H9 (cell line): Measurements from ENCODE around the gene ATRNL1. TPM values are rescaled to one million over a fixed set of nuclear protein-coding genes. Genes with fewer than 3 reads are reported as not detected.

ENCODE experiments used
- DNase-seq: peaks from one replicate; pipeline ENCODE4 v3.0.0-alpha.2; 2017
- H2AFZ ChIP-seq: one replicate; pipeline ENCODE4 v1.6.1; 2013; ENCODE audit warnings: mild to moderate bottlenecking, low read length, control low read depth, moderate library complexity
- H2AK5ac ChIP-seq: 2 replicates; pipeline ENCODE4 v1.6.1; 2013; ENCODE audit warnings: low read length, control low read depth, mixed read lengths; ENCODE audit not compliant: insufficient read length
- H2BK120ac ChIP-seq: one replicate; pipeline ENCODE4 v1.6.1; 2013; ENCODE audit warnings: low read depth, mild to moderate bottlenecking, low read length, control low read depth, inconsistent platforms; ENCODE audit not compliant: poor library complexity, severe bottlenecking
- H2BK12ac ChIP-seq: 2 replicates; pipeline ENCODE4 v1.6.1; 2013; ENCODE audit warnings: low read length, control low read depth, mixed read lengths, low read depth; ENCODE audit not compliant: insufficient read length
- H2BK15ac ChIP-seq: 2 replicates; pipeline ENCODE4 v1.6.1; 2013; ENCODE audit warnings: low read depth, low read length, control low read depth
- H2BK20ac ChIP-seq: one replicate; pipeline ENCODE4 v1.6.1; 2013; ENCODE audit warnings: low read depth, mild to moderate bottlenecking, low read length, control low read depth, inconsistent platforms; ENCODE audit not compliant: poor library complexity, severe bottlenecking
- H2BK5ac ChIP-seq: 2 replicates; pipeline ENCODE4 v1.6.1; 2013; ENCODE audit warnings: low read length, control low read depth, mixed read lengths; ENCODE audit not compliant: insufficient read length
- H3K14ac ChIP-seq: 2 replicates; pipeline ENCODE4 v1.6.1; 2013; ENCODE audit warnings: low read length, control low read depth; ENCODE audit not compliant: insufficient read depth
- H3K18ac ChIP-seq: 2 replicates; pipeline ENCODE4 v1.6.1; 2013; ENCODE audit warnings: low read depth, mild to moderate bottlenecking, mixed read lengths, low read length, control low read depth; ENCODE audit not compliant: insufficient read length
- H3K23ac ChIP-seq: 2 replicates; pipeline ENCODE4 v1.6.1; 2013; ENCODE audit warnings: low read length, control low read depth, mixed read lengths, low read depth; ENCODE audit not compliant: insufficient read length
- H3K23me2 ChIP-seq: 2 replicates; pipeline ENCODE4 v1.6.1; 2013; ENCODE audit warnings: low read depth, mild to moderate bottlenecking, mixed read lengths, low read length, control low read depth; ENCODE audit not compliant: insufficient read length, poor library complexity, severe bottlenecking
- H3K27ac ChIP-seq: 2 replicates; pipeline ENCODE4 v1.5.1; 2013; ENCODE audit warnings: low read length, control low read depth, mixed read lengths, low read depth; ENCODE audit not compliant: insufficient read length
- H3K27me3 ChIP-seq: 2 replicates; pipeline ENCODE4 v1.6.1; 2013; ENCODE audit warnings: low read length, control low read depth, inconsistent platforms; ENCODE audit not compliant: insufficient read depth
- H3K4ac ChIP-seq: 2 replicates; pipeline ENCODE4 v1.6.1; 2013; ENCODE audit warnings: low read depth, mild to moderate bottlenecking, control low read depth, inconsistent platforms, low read length, moderate library complexity
- H3K4me1 ChIP-seq: 2 replicates; pipeline ENCODE4 v1.6.1; 2013; ENCODE audit warnings: low read length, control low read depth, inconsistent platforms; ENCODE audit not compliant: insufficient read depth
- H3K4me2 ChIP-seq: 2 replicates; pipeline ENCODE4 v1.6.1; 2013; ENCODE audit warnings: low read length, control low read depth, mixed read lengths; ENCODE audit not compliant: insufficient read length, insufficient read depth
- H3K56ac ChIP-seq: 2 replicates; pipeline ENCODE4 v1.6.1; 2013; ENCODE audit warnings: low read depth, mild to moderate bottlenecking, mixed read lengths, low read length, control low read depth; ENCODE audit not compliant: insufficient read length
- H3K79me1 ChIP-seq: 2 replicates; pipeline ENCODE4 v1.6.1; 2013; ENCODE audit warnings: low read depth, mild to moderate bottlenecking, moderate library complexity, low read length, control low read depth, inconsistent platforms; ENCODE audit not compliant: insufficient read depth, poor library complexity, severe bottlenecking
- H3K79me2 ChIP-seq: 2 replicates; pipeline ENCODE4 v1.6.1; 2013; ENCODE audit warnings: low read length, control low read depth, inconsistent platforms; ENCODE audit not compliant: insufficient read depth
- H3K9ac ChIP-seq: 2 replicates; pipeline ENCODE4 v1.6.1; 2013; ENCODE audit warnings: low read length, control low read depth, mixed read lengths; ENCODE audit not compliant: insufficient read length; ENCODE audit errors: extremely low read depth
- H3K9me3 ChIP-seq: one replicate; pipeline ENCODE4 v1.6.1; 2013; ENCODE audit warnings: low read depth, low read length, inconsistent platforms; ENCODE audit not compliant: control insufficient read depth
- H3T11ph ChIP-seq: one replicate; pipeline ENCODE4 v1.6.1; 2013; ENCODE audit warnings: mild to moderate bottlenecking, low read length, control low read depth, inconsistent platforms
- H4K20me1 ChIP-seq: one replicate; pipeline ENCODE4 v1.6.1; 2013; ENCODE audit not compliant: control insufficient read depth, insufficient read length, insufficient read depth
- H4K5ac ChIP-seq: 2 replicates; pipeline ENCODE4 v1.6.1; 2013; ENCODE audit warnings: low read depth, mild to moderate bottlenecking, mixed read lengths, low read length, control low read depth; ENCODE audit not compliant: insufficient read length
- H4K8ac ChIP-seq: replicated peaks from 2 replicates; pipeline ENCODE4 v1.6.1; 2013; ENCODE audit warnings: low read length, control low read depth, mixed read lengths, low read depth; ENCODE audit not compliant: insufficient read length
- H4K91ac ChIP-seq: 2 replicates; pipeline ENCODE4 v1.6.1; 2013; ENCODE audit warnings: low read depth, mild to moderate bottlenecking, moderate library complexity, mixed read lengths, low read length, control low read depth; ENCODE audit not compliant: insufficient read length
- H3K27ac Mint-ChIP-seq, 3 experiments: 2 replicates in 2 of 3; 3 replicates in 1 of 3; pipeline ENCODE4 v1.8.0; 2020 to 2021; ENCODE audit warnings: mixed read lengths in 3 of 3, mild to moderate bottlenecking in 1 of 3, moderate library complexity in 1 of 3
- H3K27me3 Mint-ChIP-seq: 2 replicates; pipeline ENCODE4 v1.8.0; 2021; ENCODE audit warnings: low read depth, mild to moderate bottlenecking, moderate library complexity, mixed read lengths
- H3K36me3 Mint-ChIP-seq, 3 experiments: 2 replicates in 2 of 3; 3 replicates in 1 of 3; pipeline ENCODE4 v1.8.0; 2020 to 2021; ENCODE audit warnings: low read depth in 3 of 3, mixed read lengths in 3 of 3; ENCODE audit not compliant: insufficient read depth in 1 of 3
- H3K4me1 Mint-ChIP-seq, 2 experiments: 2 replicates each; pipeline ENCODE4 v1.8.0; 2020; ENCODE audit warnings: mixed read lengths in 2 of 2
- H3K4me3 Mint-ChIP-seq, 2 experiments: 2 replicates in 1 of 2; 3 replicates in 1 of 2; pipeline ENCODE4 v1.8.0; 2020 to 2021; ENCODE audit warnings: mild to moderate bottlenecking in 2 of 2, mixed read lengths in 2 of 2, moderate library complexity in 1 of 2
- H3K9me3 Mint-ChIP-seq, 2 experiments: 2 replicates in 1 of 2; 3 replicates in 1 of 2; pipeline ENCODE4 v1.8.0; 2020; ENCODE audit warnings: mild to moderate bottlenecking in 2 of 2, mixed read lengths in 2 of 2, moderate library complexity in 1 of 2
- WGBS: extraction: QIAGEN DNeasy Blood & Tissue Kit; methylation state at CpG from one replicate; pipeline ENCODE4 v1.1.7; 2013; ENCODE audit warnings: missing lambda C conversion rate, low lambda C conversion rate, mixed read lengths; ENCODE audit not compliant: insufficient read length; ENCODE audit errors: extremely low coverage; 5-methylcytosine and 5-hydroxymethylcytosine counted together
- total RNA-seq: library from RNA; stranded (reverse); gene quantifications from 2 replicates; pipeline ENCODE4 v1.2.1, GENCODE V29; 2021
- TF ChIP-seq, protein P1 (sequence below): fragments of 200-600 bp; sonication (generic); conservative IDR thresholded peaks from 3 replicates; pipeline ENCODE4 v1.8.0; 2021; ENCODE audit warnings: antibody characterized with exemption, mild to moderate bottlenecking

ATRNL1 gene
- total RNA-seq, 1 experiment from 2014 or later = 9.2 TPM

DNA sequence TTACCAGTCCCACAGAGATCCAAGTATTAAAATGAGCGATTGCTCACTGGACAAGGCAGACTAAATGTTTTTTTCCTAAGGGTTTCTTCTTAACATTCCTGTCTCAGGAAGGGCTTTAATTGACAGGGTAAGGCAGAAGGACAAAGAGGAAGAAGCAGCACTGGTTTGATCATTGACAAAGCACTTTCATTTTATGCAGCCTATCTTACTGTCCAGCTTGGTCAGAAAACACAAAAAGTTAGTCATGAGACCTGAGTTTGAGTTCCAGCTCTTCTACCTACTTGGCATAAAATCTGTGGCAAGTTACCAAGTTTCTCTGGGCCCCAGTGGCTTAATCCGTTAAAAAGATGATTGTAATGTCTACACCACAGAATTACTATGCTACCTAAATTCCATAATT lies 721.4 kb downstream of the ATRNL1 start:
- Histone ChIP-seq H3K4ac (no peak overlapping the region), H3K18ac (no peak overlapping the region), H3K9me3 (no peaks in the 10 kb centered on the region), H3K14ac (no peak overlapping the region), H4K20me1 (no peaks in the 10 kb centered on the region), H3K4me1 (no peaks in the 10 kb centered on the region), H3T11ph (no peak overlapping the region), H3K27ac (no peak overlapping the region), H3K23me2 (no peaks in the 10 kb centered on the region), H3K9ac (no peak overlapping the region), H2AK5ac (no peak overlapping the region), H2BK15ac (no peak overlapping the region), H3K56ac (no peak overlapping the region), H4K91ac (no peak overlapping the region), H4K5ac (no peak overlapping the region), H3K4me2 (no peak overlapping the region), H2BK12ac (no peak overlapping the region), H2BK20ac (no peak overlapping the region), H3K27me3 (no peaks in the 10 kb centered on the region), H3K79me1 (no peaks in the 10 kb centered on the region), H3K23ac (no peak overlapping the region), H4K8ac (no peak overlapping the region), H2BK5ac (no peak overlapping the region), H3K79me2 (no peaks in the 10 kb centered on the region), H2AFZ (no peak overlapping the region), H2BK120ac (no peak overlapping the region)
- Mint-ChIP-seq H3K36me3 (no peaks in the 10 kb centered on the region; a peak in 1 of 7 replicates), H3K4me1 (peaks cover 4 to 9% of the 10 kb centered on the region in 2 experiments), H3K9me3 (peaks cover 2 to 6% of the 10 kb centered on the region in 2 experiments; a peak in 2 of 5 replicates), H3K4me3 (no peak overlapping the region), H3K27me3 (no peaks in the 10 kb centered on the region), H3K27ac (no peak overlapping the region)
- TF ChIP-seq, protein P1, sequence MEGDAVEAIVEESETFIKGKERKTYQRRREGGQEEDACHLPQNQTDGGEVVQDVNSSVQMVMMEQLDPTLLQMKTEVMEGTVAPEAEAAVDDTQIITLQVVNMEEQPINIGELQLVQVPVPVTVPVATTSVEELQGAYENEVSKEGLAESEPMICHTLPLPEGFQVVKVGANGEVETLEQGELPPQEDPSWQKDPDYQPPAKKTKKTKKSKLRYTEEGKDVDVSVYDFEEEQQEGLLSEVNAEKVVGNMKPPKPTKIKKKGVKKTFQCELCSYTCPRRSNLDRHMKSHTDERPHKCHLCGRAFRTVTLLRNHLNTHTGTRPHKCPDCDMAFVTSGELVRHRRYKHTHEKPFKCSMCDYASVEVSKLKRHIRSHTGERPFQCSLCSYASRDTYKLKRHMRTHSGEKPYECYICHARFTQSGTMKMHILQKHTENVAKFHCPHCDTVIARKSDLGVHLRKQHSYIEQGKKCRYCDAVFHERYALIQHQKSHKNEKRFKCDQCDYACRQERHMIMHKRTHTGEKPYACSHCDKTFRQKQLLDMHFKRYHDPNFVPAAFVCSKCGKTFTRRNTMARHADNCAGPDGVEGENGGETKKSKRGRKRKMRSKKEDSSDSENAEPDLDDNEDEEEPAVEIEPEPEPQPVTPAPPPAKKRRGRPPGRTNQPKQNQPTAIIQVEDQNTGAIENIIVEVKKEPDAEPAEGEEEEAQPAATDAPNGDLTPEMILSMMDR = no peak
- WGBS = no CpG with 5 or more reads among the region's 2 CpGs
- no peak for DNase-seq
